H1 (cell line): Measurements from ENCODE around the gene WDR59. TPM values are rescaled to one million over a fixed set of nuclear protein-coding genes. Genes with fewer than 3 reads are reported as not detected.

Source experiments
- CTCF ChIA-PET: fragments of 300-600 bp; sonication (Branson Sonifier 250); formaldehyde crosslinking; loops from one replicate; lab custom pipeline; 2021; ENCODE audit not compliant: partially characterized antibody; lab: Charles Lee
- POLR2A ChIA-PET: fragments of 300-600 bp; sonication (Branson Sonifier 250); formaldehyde crosslinking; loops from one replicate; lab custom pipeline; 2021; ENCODE audit warnings: inconsistent platforms; ENCODE audit not compliant: partially characterized antibody; lab: Charles Lee
- DNase-seq, 2 experiments: peaks; one replicate each; pipeline versions ENCODE4 v3.0.0 to v3.0.0-alpha.2; 2010 to 2022; ENCODE audit warnings: low spot score in 2 of 2, low read depth in 1 of 2, mixed read lengths in 1 of 2
- FAIRE-seq: peaks from 2 replicates; lab custom pipeline; 2011; peaks lifted over from hg19 to GRCh38; lab: Jason Lieb, UNC
- H2AFZ ChIP-seq: 2 replicates; pipeline ENCODE4 v1.8.1; 2012; ENCODE audit warnings: low read length, inconsistent platforms
- H2AK5ac ChIP-seq: 2 replicates; pipeline ENCODE4 v1.6.1; 2013; ENCODE audit warnings: low read depth, low read length
- H2BK120ac ChIP-seq: replicated peaks from 2 replicates; pipeline ENCODE3; 2013; ENCODE audit warnings: low read depth, low read length, inconsistent platforms
- H2BK12ac ChIP-seq: 2 replicates; pipeline ENCODE4 v1.6.1; 2013; ENCODE audit warnings: low read depth, low read length
- H2BK15ac ChIP-seq: 2 replicates; pipeline ENCODE4 v1.6.1; 2013; ENCODE audit warnings: low read length
- H2BK20ac ChIP-seq: 2 replicates; pipeline ENCODE4 v1.6.1; 2013; ENCODE audit warnings: low read length
- H2BK5ac ChIP-seq: 2 replicates; pipeline ENCODE4 v1.6.1; 2013; ENCODE audit warnings: low read depth, low read length
- H3K14ac ChIP-seq: 2 replicates; pipeline ENCODE4 v1.6.1; 2013; ENCODE audit warnings: inconsistent platforms; ENCODE audit not compliant: insufficient read length
- H3K18ac ChIP-seq: 2 replicates; pipeline ENCODE4 v1.6.1; 2013; ENCODE audit warnings: low read length; ENCODE audit errors: extremely low read depth
- H3K23ac ChIP-seq: 2 replicates; pipeline ENCODE4 v1.6.1; 2013; ENCODE audit warnings: inconsistent platforms; ENCODE audit not compliant: insufficient read length
- H3K23me2 ChIP-seq: 2 replicates; pipeline ENCODE4 v1.6.1; 2013; ENCODE audit warnings: low read depth, low read length
- H3K27ac ChIP-seq: 2 replicates; pipeline ENCODE4 v1.6.1; 2011; ENCODE audit warnings: low read depth, low read length, inconsistent platforms
- H3K27me3 ChIP-seq, 4 experiments: replicated peaks in 1 of 4; 1 replicate in 1 of 4; 2 replicates in 3 of 4; pipeline versions ENCODE4 v1.6.1 to v1.8.1; 2011 to 2013; ENCODE audit warnings: low read length in 3 of 4, mild to moderate bottlenecking in 3 of 4, inconsistent platforms in 2 of 4, mixed read lengths in 2 of 4, moderate library complexity in 1 of 4; ENCODE audit not compliant: control insufficient read depth in 3 of 4, insufficient read depth in 3 of 4; ENCODE audit errors: extremely low read depth in 1 of 4
- H3K36me3 ChIP-seq, 4 experiments: 2 replicates each; pipeline versions ENCODE4 v1.6.1 to v1.8.1; 2011 to 2013; ENCODE audit warnings: mild to moderate bottlenecking in 4 of 4, low read length in 3 of 4, moderate library complexity in 2 of 4, control low read depth in 1 of 4, inconsistent platforms in 1 of 4; ENCODE audit not compliant: insufficient read depth in 4 of 4, control insufficient read depth in 2 of 4
- H3K4ac ChIP-seq: replicated peaks from 2 replicates; pipeline ENCODE3; 2013; ENCODE audit warnings: low read length, low read depth, mixed read lengths, inconsistent platforms; ENCODE audit not compliant: insufficient read length
- H3K4me1 ChIP-seq, 4 experiments: replicated peaks in 1 of 4; 1 replicate in 1 of 4; 2 replicates in 3 of 4; pipeline versions ENCODE4 v1.6.1 to v1.8.1; 2011 to 2013; ENCODE audit warnings: low read length in 3 of 4, inconsistent platforms in 2 of 4, mixed read lengths in 1 of 4; ENCODE audit not compliant: insufficient read depth in 4 of 4, control insufficient read depth in 3 of 4
- H3K4me2 ChIP-seq, 2 experiments: 2 replicates each; pipeline versions ENCODE4 v1.6.1 to v1.8.1; 2011 to 2013; ENCODE audit warnings: low read depth in 2 of 2, low read length in 2 of 2, control low read depth in 1 of 2, inconsistent platforms in 1 of 2, mild to moderate bottlenecking in 1 of 2; ENCODE audit not compliant: insufficient read depth in 1 of 2
- H3K4me3 ChIP-seq, 4 experiments: fragments of 200-600, 300-600 bp in 1 of 4; sonication (generic), shearing (Covaris generic), sonication (Bioruptor Twin) in 1 of 4; 2 replicates each; pipeline versions ENCODE4 v1.5.1 to v1.8.1; 2011 to 2016; ENCODE audit warnings: low read length in 4 of 4, low read depth in 3 of 4, control low read depth in 2 of 4, inconsistent platforms in 2 of 4, mild to moderate bottlenecking in 2 of 4, mixed read lengths in 1 of 4, moderate library complexity in 1 of 4; ENCODE audit not compliant: insufficient read depth in 2 of 4; ENCODE audit errors: extremely low read depth in 1 of 4
- H3K56ac ChIP-seq: replicated peaks from 2 replicates; pipeline ENCODE3; 2013; ENCODE audit warnings: low read depth, mild to moderate bottlenecking, mixed read lengths, low read length, inconsistent platforms; ENCODE audit not compliant: insufficient read length
- H3K79me1 ChIP-seq: 2 replicates; pipeline ENCODE4 v1.6.1; 2013; ENCODE audit warnings: low read depth, low read length, control low read depth
- H3K79me2 ChIP-seq, 2 experiments: 2 replicates each; pipeline versions ENCODE4 v1.6.1 to v1.8.1; 2012 to 2013; ENCODE audit warnings: low read length in 2 of 2, mild to moderate bottlenecking in 2 of 2, inconsistent platforms in 1 of 2; ENCODE audit not compliant: insufficient read depth in 2 of 2, control insufficient read depth in 1 of 2
- H3K9ac ChIP-seq, 4 experiments: replicated peaks in 1 of 4; 1 replicate in 1 of 4; 2 replicates in 3 of 4; pipeline versions ENCODE4 v1.6.1 to v1.8.1; 2011 to 2013; ENCODE audit warnings: low read depth in 3 of 4, low read length in 3 of 4, control low read depth in 2 of 4, mild to moderate bottlenecking in 2 of 4, moderate library complexity in 2 of 4, inconsistent platforms in 1 of 4; ENCODE audit errors: extremely low read depth in 1 of 4
- H3K9me3 ChIP-seq, 2 experiments: 2 replicates each; pipeline versions ENCODE4 v1.6.1 to v1.8.1; 2012 to 2013; ENCODE audit warnings: mild to moderate bottlenecking in 2 of 2, moderate library complexity in 2 of 2, control low read depth in 1 of 2, inconsistent platforms in 1 of 2, low read depth in 1 of 2, low read length in 1 of 2, mixed read lengths in 1 of 2; ENCODE audit not compliant: insufficient read depth in 2 of 2
- H4K20me1 ChIP-seq, 2 experiments: replicated peaks in 1 of 2; 2 replicates each; pipeline versions ENCODE3 to v1.8.1; 2011 to 2013; ENCODE audit warnings: inconsistent platforms in 2 of 2, low read length in 2 of 2, mild to moderate bottlenecking in 1 of 2; ENCODE audit not compliant: insufficient read depth in 2 of 2, control insufficient read depth in 1 of 2
- H4K5ac ChIP-seq: 2 replicates; pipeline ENCODE4 v1.6.1; 2013; ENCODE audit warnings: low read length, low read depth, mixed read lengths, inconsistent platforms; ENCODE audit not compliant: insufficient read length
- H4K8ac ChIP-seq: 2 replicates; pipeline ENCODE4 v1.8.0; 2013; ENCODE audit warnings: mild to moderate bottlenecking, moderate library complexity, low read length, inconsistent platforms; ENCODE audit not compliant: insufficient read depth; ENCODE audit errors: extremely low read depth
- H4K91ac ChIP-seq: replicated peaks from 2 replicates; pipeline ENCODE3; 2013; ENCODE audit warnings: low read length, mixed read lengths, inconsistent platforms; ENCODE audit not compliant: insufficient read length
- EP300 ChIP-seq, 2 experiments: IDR thresholded peaks; 1 replicate in 1 of 2; 2 replicates in 1 of 2; pipeline ENCODE4 v1.6.1; 2011 to 2012; ENCODE audit warnings: low read depth in 2 of 2, low read length in 2 of 2, mild to moderate bottlenecking in 2 of 2, borderline replicate concordance in 1 of 2, inconsistent platforms in 1 of 2, moderate library complexity in 1 of 2
- FOSL1 ChIP-seq: IDR thresholded peaks from 2 replicates; pipeline ENCODE4 v1.6.1; 2011; ENCODE audit warnings: mild to moderate bottlenecking, low read depth, low read length, moderate library complexity; ENCODE audit not compliant: insufficient read depth
- POU5F1 ChIP-seq: IDR thresholded peaks from 2 replicates; pipeline ENCODE4 v1.6.1; 2011; ENCODE audit warnings: low read depth, mild to moderate bottlenecking, low read length, moderate library complexity
- SIRT6 ChIP-seq: IDR thresholded peaks from one replicate; pipeline ENCODE4 v1.7.1; 2012; ENCODE audit warnings: low read length, inconsistent platforms
- TCF12 ChIP-seq: IDR thresholded peaks from 2 replicates; pipeline ENCODE4 v1.6.1; 2011; ENCODE audit warnings: low read depth, mild to moderate bottlenecking, low read length
- WGBS, 2 experiments: shearing (Covaris generic) in 1 of 2; methylation state at CpG; one replicate each; pipeline versions ENCODE4 v1.1.6 to v1.1.7; 2013 to 2015; ENCODE audit warnings: low lambda C conversion rate in 2 of 2, mixed read lengths in 2 of 2, inconsistent platforms in 1 of 2, low coverage in 1 of 2, missing lambda C conversion rate in 1 of 2; ENCODE audit not compliant: insufficient replicate concordance in 2 of 2, insufficient coverage in 1 of 2, insufficient read length in 1 of 2; ENCODE audit errors: extremely low coverage in 1 of 2, missing lambda C conversion rate in 1 of 2; 5-methylcytosine and 5-hydroxymethylcytosine counted together
- polyA plus RNA-seq, 7 experiments: library from polyadenylated mRNA; depleted of rRNA in 3 of 7; stranded (reverse) in 5 of 7; unstranded in 2 of 7; fragments of >200 nt in 5 of 7; fragments of 200-250 nt in 2 of 7; gene quantifications; 1 replicate in 5 of 7; 2 replicates in 1 of 7; 4 replicates in 1 of 7; pipeline versions ENCODE4 v1.2.1 to v1.2.3, GENCODE V29; 2011 to 2013; ENCODE audit warnings: missing spikeins in 2 of 7, mixed read lengths in 2 of 7
- total RNA-seq: library from RNA; stranded (reverse); fragmentation: NEBNext Ultra II Directional; extraction: Animal tissue kit (Norgen Biotek cat#: 25700); gene quantifications from 2 replicates; pipeline ENCODE4 v1.2.1, GENCODE V29; 2021

Gene WDR59
- total and polyA plus RNA-seq, 2 of the 8 experiments (the other 6 are each of a cell fraction or from before 2014, with no cell fraction given): 84.2 to 124 TPM

DNA sequence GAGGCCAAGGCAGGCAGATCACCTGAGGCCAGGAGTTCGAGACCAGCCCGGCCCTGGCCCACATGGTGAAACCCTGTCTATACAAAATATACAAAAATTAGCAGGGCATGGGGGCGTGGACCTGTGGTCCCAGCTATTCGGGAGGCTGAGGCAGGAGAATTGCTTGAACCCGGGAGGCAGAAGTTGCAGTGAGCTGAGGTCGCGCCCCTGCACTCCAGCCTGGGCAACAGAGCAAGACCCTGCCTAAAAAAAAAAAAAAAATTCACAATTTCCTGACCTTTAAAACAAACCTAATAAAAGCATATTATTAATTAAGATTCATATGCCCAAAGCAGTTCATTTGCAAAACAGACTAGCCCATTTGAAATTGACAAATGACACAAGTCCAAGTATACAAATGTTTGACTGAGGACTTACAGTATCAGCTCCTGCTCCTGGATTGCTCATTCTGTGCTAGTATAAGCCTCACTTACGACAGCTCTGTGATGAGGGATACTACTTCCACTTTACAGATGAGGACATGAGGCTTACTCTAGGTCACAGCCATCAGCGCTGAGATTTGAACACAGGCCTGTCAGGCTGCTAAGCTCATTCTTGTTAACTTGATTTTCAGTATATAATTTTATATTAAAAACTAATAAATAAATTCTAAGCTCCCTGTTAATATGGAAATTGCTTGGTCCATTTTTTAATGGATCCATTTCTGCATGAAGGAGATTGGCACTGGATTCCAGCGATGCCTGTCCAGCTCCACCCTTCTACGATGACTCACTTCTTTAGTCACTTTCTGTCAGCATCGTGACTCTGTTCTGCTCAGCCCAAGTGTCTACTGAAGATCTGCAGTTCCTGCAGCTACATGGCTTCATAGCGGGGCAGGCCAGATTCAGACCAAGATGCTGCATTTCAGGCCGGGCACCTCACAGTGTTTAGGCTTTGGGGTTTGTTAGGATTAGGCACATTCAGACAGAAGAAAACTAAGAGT, 88.2 kb downstream of the WDR59 start:
- CTCF ChIA-PET: interaction anchor here (0.6 to 2.0 kb wide), 2 partner anchors 10 to 303 kb away, joined by 3 to 4 read pairs; no protein-coding TSS in a partner anchor
- no peak for DNase-seq

More for the DNA sequence above, 88.2 kb downstream of the WDR59 start:
- no peak overlapping the region for H3K14ac ChIP-seq
- no peak overlapping the region for H4K8ac ChIP-seq
- no peak overlapping the region for H3K27ac ChIP-seq
- H3K79me1 ChIP-seq: no peaks in the 10 kb centered on the region
- no peak overlapping the region for H3K56ac ChIP-seq
- H3K9ac ChIP-seq: no peak overlapping the region
- H3K4me2 ChIP-seq: no peak overlapping the region
- POLR2A ChIA-PET: interaction anchor here (0.6 to 0.7 kb wide), 2 partner anchors 40 to 88 kb away, joined by 3 read pairs; partner anchors contain the start of gene WDR59
- no peak overlapping the region for H2BK120ac ChIP-seq
- H3K4ac ChIP-seq: no peak overlapping the region
- H4K5ac ChIP-seq: no peak overlapping the region
- H4K20me1 ChIP-seq: no peaks in the 10 kb centered on the region
- no peak overlapping the region for H4K91ac ChIP-seq
- no peak for FAIRE-seq
- peaks cover 0 to 5% (median 0%) of the 10 kb centered on the region in 4 experiments; a peak in 1 of 7 replicates for H3K4me1 ChIP-seq
- peaks cover 2 to 51% (median 20%) of the 10 kb centered on the region in 4 experiments; a peak in 6 of 8 replicates for H3K36me3 ChIP-seq
- no peak overlapping the region for H2BK5ac ChIP-seq
- no peaks in the 10 kb centered on the region for H3K27me3 ChIP-seq
- no peaks in the 10 kb centered on the region for H3K23me2 ChIP-seq
- no peak overlapping the region for H3K4me3 ChIP-seq
- H2AFZ ChIP-seq: no peak overlapping the region
- TF ChIP-seq SIRT6 (no peak), TCF12 (no peak), POU5F1 (no peak), EP300 (IDR thresholded peaks at IDR 0.05; ENCODE audit: borderline replicate concordance in 1 of 2, low read depth in 2 of 2, low read length in 2 of 2) (no peak), FOSL1 (no peak)
- no peaks in the 10 kb centered on the region for H3K79me2 ChIP-seq
- no peak overlapping the region for H2AK5ac ChIP-seq
- no peak overlapping the region for H3K18ac ChIP-seq
- no peak overlapping the region for H2BK12ac ChIP-seq
- no peak overlapping the region for H3K23ac ChIP-seq
- no peaks in the 10 kb centered on the region for H3K9me3 ChIP-seq
- H2BK20ac ChIP-seq: no peak overlapping the region
- H2BK15ac ChIP-seq: no peak overlapping the region
- WGBS, 2 experiments: 90% methylated on average over 14 of the region's 14 CpGs; no CpG with 5 or more reads in 1 of the 2 experiments
